Tibial nerve (tissue), 4 donors: Measurements from ENCODE around the gene FAM170B.
A peak's percentile ranks its signal among the peaks of the same experiment; 100 is the strongest.

ENCODE experiments used
- CTCF ChIP-seq, 5 experiments: fragments of 200-600 bp in 3 of 5; fragments of 450-650 bp in 2 of 5; sonication (generic) in 3 of 5; IDR thresholded peaks; one replicate each; pipeline ENCODE4 v1.5.1; 2016 to 2019; ENCODE audit warnings: antibody characterized with exemption in 5 of 5, mild to moderate bottlenecking in 3 of 5, moderate library complexity in 2 of 5
- EP300 ChIP-seq, 2 donors: sonication (generic); formaldehyde crosslinking; IDR thresholded peaks; one replicate each; pipeline ENCODE4 v1.6.1; 2017; ENCODE audit warnings: antibody characterized with exemption in 2 of 2, mild to moderate bottlenecking in 1 of 2
- POLR2A ChIP-seq, 2 donors: fragments of 450-650 bp; IDR thresholded peaks; one replicate each; pipeline ENCODE4 v1.6.1; 2017; ENCODE audit warnings: antibody characterized with exemption in 2 of 2, mild to moderate bottlenecking in 2 of 2, moderate library complexity in 2 of 2

DNA sequence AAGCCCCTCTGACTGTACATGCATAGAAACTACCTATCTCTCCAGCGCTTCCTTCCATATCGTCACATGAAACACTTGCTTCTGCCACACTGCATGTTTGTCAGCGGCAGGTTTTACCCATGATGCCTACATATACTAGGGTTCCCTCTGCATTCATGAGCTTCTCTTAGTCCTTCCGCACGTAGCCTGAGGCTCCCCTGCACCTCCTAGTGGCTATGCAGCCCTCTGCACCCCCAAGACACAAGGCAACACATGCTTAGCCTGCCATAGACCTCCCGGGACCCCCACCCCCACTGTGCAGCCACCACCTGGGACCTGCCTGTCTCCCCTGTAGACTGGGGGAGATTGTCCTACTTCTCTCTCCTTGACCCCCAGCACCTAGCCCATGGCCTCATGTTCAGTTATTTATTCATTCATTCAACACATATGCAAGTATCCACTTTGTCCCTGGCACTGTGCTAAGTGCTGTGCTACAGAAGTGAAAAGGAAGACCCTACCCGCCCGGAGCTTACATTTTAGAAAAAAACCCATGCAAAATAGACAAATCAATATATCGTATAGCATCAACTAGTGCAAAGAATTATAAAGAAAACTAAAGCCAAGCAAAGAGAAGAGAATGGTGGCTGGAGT is 30.9 kb upstream of the FAM170B start:
- TF ChIP-seq POLR2A (IDR thresholded peaks at IDR 0.05) (no peak), CTCF (IDR thresholded peaks at IDR 0.05) (peak; percentile 21 to 47 (median 38)), EP300 (IDR thresholded peaks at IDR 0.05) (no peak)
